GM12865 (cell line): ENCODE measurements around the gene PPP1R12A.

ENCODE experiments used
- DNase-seq: peaks from one replicate; pipeline ENCODE4 v3.0.0; 2010; ENCODE audit warnings: low read depth
- H3K4me3 ChIP-seq: 2 replicates; pipeline ENCODE4 v1.5.1; 2011; ENCODE audit warnings: mild to moderate bottlenecking, low read depth, low read length, control low read depth
- TF ChIP-seq, protein P1 (sequence below): IDR thresholded peaks from 2 replicates; pipeline ENCODE4 v1.5.1; 2011; ENCODE audit warnings: low read length, control low read depth, low read depth, inconsistent platforms; ENCODE audit not compliant: insufficient read depth; ENCODE audit errors: missing control alignments

Gene PPP1R12A

DNA sequence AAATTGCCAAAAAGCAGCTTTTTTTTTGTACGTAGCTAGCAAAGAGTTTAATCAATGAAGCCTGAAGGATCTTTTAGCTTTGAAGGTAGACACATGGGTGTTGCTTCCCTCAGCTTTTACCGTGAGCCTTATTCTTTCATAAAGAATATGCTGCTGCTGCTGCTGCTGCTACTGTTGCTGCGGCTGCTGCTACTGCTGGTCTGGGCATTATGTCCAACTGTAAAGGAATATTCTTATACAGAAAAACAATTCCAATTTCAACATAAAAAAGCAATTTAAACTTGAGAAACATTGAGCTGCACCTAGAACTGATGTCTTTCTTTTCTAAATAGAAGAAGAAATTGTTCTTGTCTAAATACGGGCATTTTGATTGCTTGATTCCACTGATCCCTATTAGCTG, 38.9 kb upstream of the PPP1R12A start:
- H3K4me3 ChIP-seq, result no peak overlapping the region
- DNase-seq, result no peak
- TF ChIP-seq, protein P1, sequence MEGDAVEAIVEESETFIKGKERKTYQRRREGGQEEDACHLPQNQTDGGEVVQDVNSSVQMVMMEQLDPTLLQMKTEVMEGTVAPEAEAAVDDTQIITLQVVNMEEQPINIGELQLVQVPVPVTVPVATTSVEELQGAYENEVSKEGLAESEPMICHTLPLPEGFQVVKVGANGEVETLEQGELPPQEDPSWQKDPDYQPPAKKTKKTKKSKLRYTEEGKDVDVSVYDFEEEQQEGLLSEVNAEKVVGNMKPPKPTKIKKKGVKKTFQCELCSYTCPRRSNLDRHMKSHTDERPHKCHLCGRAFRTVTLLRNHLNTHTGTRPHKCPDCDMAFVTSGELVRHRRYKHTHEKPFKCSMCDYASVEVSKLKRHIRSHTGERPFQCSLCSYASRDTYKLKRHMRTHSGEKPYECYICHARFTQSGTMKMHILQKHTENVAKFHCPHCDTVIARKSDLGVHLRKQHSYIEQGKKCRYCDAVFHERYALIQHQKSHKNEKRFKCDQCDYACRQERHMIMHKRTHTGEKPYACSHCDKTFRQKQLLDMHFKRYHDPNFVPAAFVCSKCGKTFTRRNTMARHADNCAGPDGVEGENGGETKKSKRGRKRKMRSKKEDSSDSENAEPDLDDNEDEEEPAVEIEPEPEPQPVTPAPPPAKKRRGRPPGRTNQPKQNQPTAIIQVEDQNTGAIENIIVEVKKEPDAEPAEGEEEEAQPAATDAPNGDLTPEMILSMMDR, result no peak

DNA sequence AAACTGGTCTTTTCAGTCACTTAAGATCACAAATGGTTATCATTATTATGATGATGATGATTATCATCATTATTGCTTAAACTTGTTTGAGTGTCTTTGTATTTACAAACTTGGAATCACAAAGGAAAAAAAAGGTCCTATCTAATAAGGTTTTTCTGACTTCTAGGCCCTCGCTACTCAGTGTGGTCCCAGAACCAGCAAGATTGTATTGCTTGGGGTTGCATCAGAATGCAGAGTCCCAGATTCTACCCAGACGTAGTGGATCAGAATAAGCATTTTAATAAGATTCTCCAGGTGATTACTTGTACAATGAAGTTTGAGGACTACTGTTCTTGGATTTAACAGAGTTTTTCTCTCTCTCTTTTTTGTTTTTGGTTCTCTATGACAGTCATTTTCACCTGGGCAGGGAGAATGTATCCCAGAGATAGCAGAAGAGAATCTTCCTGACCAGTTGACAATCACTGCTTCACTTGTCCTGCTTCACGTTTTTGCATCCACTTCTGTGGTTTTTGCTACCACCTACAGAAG, 29.3 kb upstream of the PPP1R12A start:
- no peak overlapping the region for H3K4me3 ChIP-seq
- TF ChIP-seq, protein P1, result no peak
- no peak for DNase-seq

DNA sequence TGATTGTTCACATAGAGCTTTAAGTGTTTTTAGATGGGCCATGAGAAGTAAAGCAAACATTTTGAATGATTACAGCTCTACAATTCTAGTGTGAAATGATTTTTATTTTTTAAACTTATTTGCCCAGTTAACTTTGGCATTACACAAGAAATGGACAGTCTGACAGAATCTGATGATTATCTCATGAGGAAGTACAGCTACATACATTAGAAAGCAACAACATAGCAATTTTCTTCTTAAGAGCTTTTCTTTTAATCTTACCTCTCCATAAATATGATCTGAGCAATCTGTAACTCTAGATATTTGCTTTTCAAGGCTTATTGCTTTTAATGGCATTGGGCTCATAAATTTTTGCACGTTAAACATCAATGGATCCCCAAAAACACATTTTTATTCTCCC, 26.5 kb upstream of the PPP1R12A start:
- TF ChIP-seq, protein P1, result no peak
- DNase-seq, result no peak
- H3K4me3 ChIP-seq, result no peak overlapping the region

DNA sequence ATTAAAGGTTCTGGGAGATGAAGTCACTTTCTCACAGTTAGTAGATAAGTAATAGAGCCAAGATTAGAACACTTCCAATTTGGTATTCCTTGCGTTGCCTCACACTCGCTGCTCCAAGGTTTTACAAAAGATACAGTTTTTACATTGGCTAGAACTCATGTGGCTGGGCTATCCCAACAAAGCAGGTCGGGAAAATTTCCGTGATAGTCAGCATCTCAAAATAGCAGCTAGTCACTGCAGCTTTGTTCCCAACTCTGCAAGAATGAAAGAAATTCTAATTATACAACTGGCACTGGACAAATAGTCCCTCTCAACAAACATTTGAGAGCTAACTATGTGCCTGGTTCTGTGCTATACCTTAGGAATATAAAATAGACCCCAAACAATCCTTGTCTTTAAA, 24.6 kb upstream of the PPP1R12A start:
- no peak for DNase-seq

DNA sequence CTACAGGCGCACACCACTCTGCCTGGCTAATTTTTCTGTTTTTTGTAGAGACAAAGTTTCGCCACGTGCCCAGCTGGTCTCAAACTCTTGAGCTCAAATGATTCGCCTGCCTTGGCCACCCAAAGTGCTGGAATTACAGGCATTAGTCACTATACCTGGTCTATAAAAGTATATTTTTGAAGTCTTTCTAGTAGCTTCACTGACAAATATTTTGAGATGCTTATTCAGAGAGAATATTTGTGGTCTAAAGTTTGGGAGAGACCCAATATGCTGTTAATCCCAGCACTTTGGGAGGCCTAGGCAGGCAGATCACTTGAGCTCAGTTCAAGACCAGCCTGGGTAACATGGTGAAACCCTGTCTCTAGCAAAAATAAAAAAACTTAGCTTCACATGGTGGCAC, 22.0 kb upstream of the PPP1R12A start:
- DNase-seq, result no peak
- H3K4me3 ChIP-seq, result no peak overlapping the region
- TF ChIP-seq, protein P1, result no peak

More for the DNA sequence above, 24.6 kb upstream of the PPP1R12A start:
- TF ChIP-seq, protein P1, result no peak
- H3K4me3 ChIP-seq, result no peak overlapping the region

DNA sequence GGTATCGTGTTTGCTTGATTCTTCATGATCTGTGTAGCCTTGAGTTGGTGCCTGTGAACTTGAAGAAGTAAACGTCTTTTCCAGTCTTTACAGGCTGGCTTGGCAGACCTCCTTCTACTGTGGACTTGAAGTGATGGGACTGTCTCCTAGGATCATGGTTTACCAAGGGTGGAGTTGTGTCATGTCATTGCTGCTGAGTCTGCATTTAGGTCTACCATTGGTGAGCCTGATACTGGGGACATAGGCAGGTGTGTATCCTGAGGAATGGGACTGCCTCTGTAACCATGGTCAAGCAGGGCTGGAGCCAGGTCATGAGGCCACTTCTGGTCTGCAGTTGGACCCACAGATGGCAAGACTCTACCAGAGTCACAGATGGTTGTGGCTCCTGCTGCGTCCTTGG, 20.7 kb upstream of the PPP1R12A start:
- no peak overlapping the region for H3K4me3 ChIP-seq
- TF ChIP-seq, protein P1, result no peak
- no peak for DNase-seq

DNA sequence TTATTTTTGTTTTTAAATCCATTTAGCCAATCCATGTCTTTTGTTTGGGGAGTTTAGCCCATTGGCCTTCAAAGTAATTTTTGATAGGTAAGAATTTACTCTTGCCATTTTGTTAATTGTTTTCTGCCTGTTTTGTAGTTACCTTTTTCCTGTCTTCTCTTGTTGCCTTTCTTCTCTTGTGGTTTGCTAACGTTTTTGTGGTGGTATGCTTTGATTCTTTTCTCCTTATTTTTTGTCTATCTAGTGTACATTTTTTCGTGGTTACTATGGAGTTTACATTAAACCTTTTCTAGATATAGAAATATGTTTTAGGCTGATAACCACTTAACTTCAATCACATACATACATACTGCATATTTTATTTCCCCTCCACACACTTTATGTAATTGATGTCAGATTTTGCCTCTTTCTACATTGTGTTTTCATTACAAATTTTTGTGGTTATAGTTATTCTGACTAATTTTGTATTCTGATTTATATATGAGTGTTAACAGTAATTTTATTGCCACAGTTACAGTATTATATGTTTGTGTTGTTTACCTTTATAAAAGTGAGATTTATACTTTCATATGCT, 19.2 kb upstream of the PPP1R12A start:
- no peak for DNase-seq
- H3K4me3 ChIP-seq, result no peak overlapping the region
- TF ChIP-seq, protein P1, result no peak
